HG03103 (cell line): ENCODE data around the gene STAM.
"Not testable (repeated sequence)": the region's sequence is repeated elsewhere in the genome, so short reads cannot be mapped to it uniquely, and the experiment has no call there.

Source experiments
- ATAC-seq: cut with Tn5 transposase; IDR thresholded peaks from one replicate; pipeline ENCODE4 v1.9.1; 2021; ENCODE audit warnings: low read depth; ENCODE audit not compliant: unreplicated experiment

Gene STAM

GRCh38 chr10:17716161-17716560 lies 72.2 kb downstream of the STAM start:
- ATAC-seq: no peak

- ATAC-seq: not testable (repeated sequence)
Observed at GRCh38 chr10:17722317-17723014, 78.5 kb downstream of the STAM start.

- ATAC-seq: no peak
Observed at GRCh38 chr10:17725703-17726102, 81.8 kb downstream of the STAM start.

- ATAC-seq: no peak
Observed at GRCh38 chr10:17729630-17730029, 85.7 kb downstream of the STAM start.

- no peak for ATAC-seq
Observed at GRCh38 chr10:17730667-17731066, 86.7 kb downstream of the STAM start.

GRCh38 chr10:17731331-17732020 lies 87.5 kb downstream of the STAM start:
- ATAC-seq: no peak

- no peak for ATAC-seq
Observed at GRCh38 chr10:17733620-17734019, 89.7 kb downstream of the STAM start.

- no peak for ATAC-seq
Observed at GRCh38 chr10:17734432-17735080, 90.6 kb downstream of the STAM start.

- ATAC-seq: no peak
Observed at GRCh38 chr10:17735166-17735941, 91.4 kb downstream of the STAM start.

- ATAC-seq: no peak
Observed at GRCh38 chr10:17736223-17736622, 92.3 kb downstream of the STAM start.

GRCh38 chr10:17737027-17737965 lies 93.3 kb downstream of the STAM start:
- no peak for ATAC-seq

GRCh38 chr10:17740668-17741067 lies 96.7 kb downstream of the STAM start:
- no peak for ATAC-seq

- ATAC-seq: no peak
Observed at GRCh38 chr10:17742918-17743317, 99.0 kb downstream of the STAM start.

GRCh38 chr10:17743437-17743836 lies 99.5 kb downstream of the STAM start:
- no peak for ATAC-seq

GRCh38 chr10:17744341-17744861 lies 100.5 kb downstream of the STAM start:
- no peak for ATAC-seq

GRCh38 chr10:17747883-17748550 lies 104.1 kb downstream of the STAM start:
- ATAC-seq: no peak

- ATAC-seq: no peak
Observed at GRCh38 chr10:17749890-17750289, 105.9 kb downstream of the STAM start.

GRCh38 chr10:17751781-17752445 lies 108.0 kb downstream of the STAM start, which contains the start of gene TMEM236:
TSS of gene TMEM236 (plus strand) at chr10:17752201. CDS start at chr10:17752296, 95 bp downstream.
- ATAC-seq: no peak
